ENCODE measurements around the gene HMCN1.
"Not testable (repeated sequence)": the region's sequence is repeated elsewhere in the genome, so short reads cannot be mapped to it uniquely, and the experiment has no call there.

Gene HMCN1

GRCh38 chr1:186210258-186210657, 476.1 kb downstream of the HMCN1 start:
- DNase-seq, result no peak

GRCh38 chr1:186211583-186211982, 477.4 kb downstream of the HMCN1 start:
- not testable (repeated sequence) for DNase-seq

- no peak for DNase-seq
Observed at GRCh38 chr1:186212568-186213224, 478.5 kb downstream of the HMCN1 start.

- no peak for DNase-seq
Observed at GRCh38 chr1:186213225-186213607, 479.0 kb downstream of the HMCN1 start.

GRCh38 chr1:186214791-186215190, 480.6 kb downstream of the HMCN1 start:
- no peak for DNase-seq

- DNase-seq, result no peak
Observed at GRCh38 chr1:186215636-186216035, 481.4 kb downstream of the HMCN1 start.

GRCh38 chr1:186218654-186219352, 484.6 kb downstream of the HMCN1 start:
- DNase-seq, result no peak

GRCh38 chr1:186220067-186220466, 485.9 kb downstream of the HMCN1 start:
- no peak for DNase-seq

- DNase-seq, result no peak
Observed at GRCh38 chr1:186220911-186221310, 486.7 kb downstream of the HMCN1 start.

- DNase-seq, result no peak
Observed at GRCh38 chr1:186225096-186225495, 490.9 kb downstream of the HMCN1 start.

GRCh38 chr1:186228749-186229148, 494.6 kb downstream of the HMCN1 start:
- no peak for DNase-seq

- no peak for DNase-seq
Observed at GRCh38 chr1:186231861-186232436, 497.8 kb downstream of the HMCN1 start.

- no peak for DNase-seq
Observed at GRCh38 chr1:186234976-186235686, 500.9 kb downstream of the HMCN1 start.

GRCh38 chr1:186235696-186236095, 501.5 kb downstream of the HMCN1 start:
- DNase-seq, result no peak

- DNase-seq, result no peak
Observed at GRCh38 chr1:186236921-186237320, 502.7 kb downstream of the HMCN1 start.

GRCh38 chr1:186239171-186239570, 505.0 kb downstream of the HMCN1 start:
- DNase-seq, result no peak

- DNase-seq, result no peak
Observed at GRCh38 chr1:186240436-186240835, 506.2 kb downstream of the HMCN1 start.
